ENCODE results near the gene SAFB2.

DNA sequence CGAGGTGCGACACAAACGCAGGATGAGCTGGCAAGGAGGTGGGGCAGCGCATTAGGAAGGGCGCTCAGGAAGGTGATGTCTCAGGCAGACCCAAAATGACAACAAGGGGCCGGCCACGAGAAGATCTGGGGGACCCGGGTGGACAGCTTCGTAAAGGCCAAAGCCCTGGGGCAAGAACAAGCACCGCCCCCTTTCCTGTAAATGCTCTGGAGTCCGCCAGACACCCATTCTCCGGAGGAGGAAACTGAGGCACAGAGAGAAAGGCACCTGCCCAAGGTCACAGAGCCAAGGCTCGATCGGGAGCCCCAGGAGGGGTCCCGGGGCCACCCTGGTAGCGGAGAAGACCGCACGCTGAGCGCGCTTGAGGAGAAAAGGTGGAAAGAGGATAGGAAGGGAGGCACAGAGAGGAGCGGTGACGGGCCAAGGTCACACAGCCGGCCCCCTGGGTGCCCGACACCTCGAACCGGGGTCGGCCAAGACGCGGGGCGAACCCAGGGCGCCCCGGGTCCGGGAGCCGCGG lies 571 bp downstream of the SAFB2 start:
- TF ChIP-seq CTCF (IDR thresholded peaks at IDR 0.05): no peak
- TF ChIP-seq POLR2A (IDR thresholded peaks at IDR 0.05): no peak
